A673 (cell line): ENCODE measurements around the gene PSMC5. TPM values are rescaled to one million over a fixed set of nuclear protein-coding genes. Genes with fewer than 3 reads are reported as not detected.

ENCODE experiments used
- Bru-seq: library from RNA; stranded (reverse); fragments of 400-500 nt; gene quantifications from one replicate; lab custom pipeline; 2021; lab: Mats Ljungman, UMichigan
- BruChase-seq, 2 experiments: library from RNA; stranded (reverse); fragments of 400-500 nt; gene quantifications; one replicate each; lab custom pipeline; 2021; lab: Mats Ljungman, UMichigan
- BruUV-seq: library from RNA; stranded (reverse); fragments of 400-500 nt; replicated peaks from 2 replicates; lab custom pipeline; 2021; lab: Mats Ljungman, UMichigan
- CTCF ChIA-PET: fragments of 300-600 bp; sonication (Branson Sonifier 250); formaldehyde crosslinking; loops from one replicate; lab custom pipeline; 2022; ENCODE audit warnings: antibody characterized with exemption; lab: Charles Lee
- POLR2A ChIA-PET: fragments of 300-600 bp; sonication (Branson Sonifier 250); formaldehyde crosslinking; loops from one replicate; lab custom pipeline; 2022; ENCODE audit warnings: antibody characterized with exemption; ENCODE audit not compliant: low non-redundant PET; lab: Charles Lee
- DNase-seq: peaks from one replicate; pipeline ENCODE4 v3.0.0-alpha.2; 2015; ENCODE audit warnings: low spot score
- H3K27ac ChIP-seq: fragments of 200-600 bp; sonication (generic); 2 replicates; pipeline ENCODE4 v1.5.1; 2016; ENCODE audit warnings: mixed run types, low read depth, mild to moderate bottlenecking, mixed read lengths, antibody characterized with exemption, low read length; ENCODE audit not compliant: poor library complexity, severe bottlenecking
- H3K27me3 ChIP-seq: fragments of 200-600 bp; sonication (generic); replicated peaks from 2 replicates; pipeline ENCODE4 v1.6.1; 2017; ENCODE audit warnings: mixed run types, low read depth, mild to moderate bottlenecking, mixed read lengths, antibody characterized with exemption, low read length; ENCODE audit not compliant: insufficient read depth, poor library complexity
- H3K36me3 ChIP-seq: fragments of 200-600 bp; sonication (generic); 2 replicates; pipeline ENCODE4 v1.6.1; 2016; ENCODE audit warnings: mixed run types, mild to moderate bottlenecking, mixed read lengths, antibody characterized with exemption, low read length; ENCODE audit not compliant: insufficient read depth, poor library complexity, severe bottlenecking
- H3K4me1 ChIP-seq: fragments of 200-600 bp; sonication (generic); 2 replicates; pipeline ENCODE4 v1.6.1; 2017; ENCODE audit warnings: mixed run types, mild to moderate bottlenecking, mixed read lengths, antibody characterized with exemption, low read length; ENCODE audit not compliant: insufficient read depth, poor library complexity, severe bottlenecking
- H3K4me3 ChIP-seq: fragments of 200-600 bp; sonication (generic); 2 replicates; pipeline ENCODE4 v1.5.1; 2016; ENCODE audit warnings: low read depth, mixed run types, mild to moderate bottlenecking, mixed read lengths, low read length; ENCODE audit not compliant: poor library complexity, severe bottlenecking
- H3K9me3 ChIP-seq: fragments of 200-600 bp; sonication (generic); 2 replicates; pipeline ENCODE4 v1.6.1; 2016; ENCODE audit warnings: mixed run types, low read depth, mild to moderate bottlenecking, mixed read lengths, antibody characterized with exemption, low read length; ENCODE audit not compliant: poor library complexity, severe bottlenecking
- CTCF ChIP-seq: fragments of 300-800, 200-600 bp; sonication (generic); conservative IDR thresholded peaks from 2 replicates; pipeline ENCODE4 v1.5.1; 2017; ENCODE audit warnings: low read depth, mild to moderate bottlenecking, antibody characterized with exemption, low read length, moderate library complexity, mixed read lengths
- EZH2 ChIP-seq: fragments of 200-600 bp; sonication (generic); IDR thresholded peaks from 2 replicates; pipeline ENCODE4 v1.6.1; 2017; ENCODE audit warnings: borderline replicate concordance, low read depth, mild to moderate bottlenecking, mixed read lengths, antibody characterized with exemption, low read length; ENCODE audit not compliant: poor library complexity, severe bottlenecking
- intact Hi-C: fragments of 100-400 bp; cut with micrococcal nuclease; formaldehyde crosslinking; loops from one replicate; pipeline ENCODE4 v1.10.0; 2022; ENCODE audit not compliant: unreplicated experiment
- long read RNA-seq: library from polyadenylated mRNA; stranded (forward); transcript quantifications from one replicate; pipeline ENCODE4 v2.0.0, GENCODE V29; 2022
- total RNA-seq: library from RNA; stranded (reverse); gene quantifications from 2 replicates; pipeline ENCODE4 v1.2.3, GENCODE V29; 2021

The PSMC5 gene
- total RNA-seq = 302 and 305 TPM in 2 replicates
- Bru-seq, nascent RNA = percentile 96 among the genes with signal in this experiment
- percentile 96 among the genes with signal in this experiment for BruChase-seq, experiment 1, labeled RNA remaining after a 2-hour chase
- BruChase-seq, experiment 2, labeled RNA remaining after a 6-hour chase = percentile 98 among the genes with signal in this experiment
- long read RNA-seq, transcript PSMC5-212 (11 exons, 1,474 nt) = minor isoform, 11 of 550 reads
- long read RNA-seq, transcript PSMC5-203 (12 exons, 1,680 nt) = minor isoform, 24 of 550 reads
- long read RNA-seq, transcript PSMC5-201 (12 exons, 1,579 nt) = major isoform, 465 of 550 reads
- long read RNA-seq, partial matches to known transcripts = 19 of 550 reads
- long read RNA-seq, other reads (novel, unspliced or antisense) = 28 of 550 reads

GRCh38 chr17:63827002-63827800 lies at the start of gene PSMC5, which contains the start of gene FTSJ3:
Gene PSMC5, plus strand, starts transcription at chr17:63827431. Its CDS starts 60 bp downstream, at chr17:63827491.
Gene FTSJ3, minus strand, starts transcription at chr17:63827663. Its CDS starts 761 bp downstream, at chr17:63826902.
- H3K9me3 ChIP-seq = no peaks in the 10 kb centered on the region
- H3K4me1 ChIP-seq = peaks cover 12% of the 10 kb centered on the region
- no TSS peak for BruUV-seq
- peak; percentile 68 for TF ChIP-seq CTCF
- TF ChIP-seq EZH2 = no peak
- POLR2A ChIA-PET = interaction anchor here (0.6 kb wide), 2 partner anchors 9 to 15 kb away, joined by 3 to 4 read pairs; no protein-coding TSS in a partner anchor
- intact Hi-C loops = loop anchor here (1.0 kb wide), 2 partner anchors 15 to 54 kb away; partner anchors contain the start of genes CCDC47 and SMARCD2
- no peaks in the 10 kb centered on the region for H3K27me3 ChIP-seq
- peak; percentile 97 for DNase-seq
- H3K36me3 ChIP-seq = peaks cover 72% of the 10 kb centered on the region
- H3K4me3 ChIP-seq = peak within 1 kb of the TSS; percentile 85
- peak within 1 kb of the TSS; percentile 98 for H3K27ac ChIP-seq
- CTCF ChIA-PET = interaction anchor here (0.6 kb wide), 2 partner anchors 16 to 54 kb away, joined by 3 to 5 read pairs; partner anchors contain the start of gene CCDC47

GRCh38 chr17:63780507-63780906 lies 46.7 kb upstream of the PSMC5 start:
- no TSS peak for BruUV-seq
- CTCF ChIA-PET = no interaction called here
- Histone ChIP-seq H3K4me3 (no peak overlapping the region), H3K9me3 (no peaks in the 10 kb centered on the region), H3K4me1 (peaks cover 8% of the 10 kb centered on the region), H3K27me3 (no peaks in the 10 kb centered on the region), H3K36me3 (peaks cover 41% of the 10 kb centered on the region), H3K27ac (peak overlapping the region; percentile 14)
- POLR2A ChIA-PET = no interaction called here
- no peak for TF ChIP-seq CTCF
- no peak for TF ChIP-seq EZH2
- intact Hi-C loops = loop anchor here (5.0 kb wide), 1 partner anchor 37 kb away; no protein-coding TSS in a partner anchor
- DNase-seq = no peak

DNA sequence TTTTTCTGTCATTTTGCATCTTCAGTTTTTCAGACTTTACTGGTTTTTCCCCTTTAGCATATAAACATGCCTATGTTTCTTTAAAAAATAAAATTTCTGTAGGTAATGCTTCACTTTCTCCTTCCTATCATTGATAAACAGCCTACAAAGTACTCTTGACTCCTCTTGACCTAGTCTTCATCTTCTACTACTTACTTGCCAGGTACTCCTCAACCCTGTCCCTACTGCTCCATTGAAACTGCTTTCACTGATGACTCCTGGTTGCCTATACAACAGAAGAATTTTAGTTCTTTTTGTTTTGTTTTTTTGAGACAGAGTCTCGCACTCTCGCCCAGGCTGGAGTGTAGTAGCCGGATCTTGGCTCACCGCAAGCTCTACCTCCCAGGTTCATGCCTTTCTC lies 46.3 kb upstream of the PSMC5 start:
- intact Hi-C loops = loop anchor here (5.0 kb wide), 1 partner anchor 36 kb away; no protein-coding TSS in a partner anchor
- H3K36me3 ChIP-seq = peaks cover 42% of the 10 kb centered on the region
- POLR2A ChIA-PET = no interaction called here

More for the DNA sequence above, 46.3 kb upstream of the PSMC5 start:
- H3K4me1 ChIP-seq = peaks cover 4% of the 10 kb centered on the region
- H3K9me3 ChIP-seq = no peaks in the 10 kb centered on the region
- H3K27me3 ChIP-seq = no peaks in the 10 kb centered on the region
- peak overlapping the region; percentile 14 for H3K27ac ChIP-seq
- TF ChIP-seq EZH2 (no peak), CTCF (no peak)
- BruUV-seq = no TSS peak
- DNase-seq = no peak
- CTCF ChIA-PET = no interaction called here
- no peak overlapping the region for H3K4me3 ChIP-seq
